Measurements from ENCODE around the gene KCNJ12.

The KCNJ12 gene

DNA sequence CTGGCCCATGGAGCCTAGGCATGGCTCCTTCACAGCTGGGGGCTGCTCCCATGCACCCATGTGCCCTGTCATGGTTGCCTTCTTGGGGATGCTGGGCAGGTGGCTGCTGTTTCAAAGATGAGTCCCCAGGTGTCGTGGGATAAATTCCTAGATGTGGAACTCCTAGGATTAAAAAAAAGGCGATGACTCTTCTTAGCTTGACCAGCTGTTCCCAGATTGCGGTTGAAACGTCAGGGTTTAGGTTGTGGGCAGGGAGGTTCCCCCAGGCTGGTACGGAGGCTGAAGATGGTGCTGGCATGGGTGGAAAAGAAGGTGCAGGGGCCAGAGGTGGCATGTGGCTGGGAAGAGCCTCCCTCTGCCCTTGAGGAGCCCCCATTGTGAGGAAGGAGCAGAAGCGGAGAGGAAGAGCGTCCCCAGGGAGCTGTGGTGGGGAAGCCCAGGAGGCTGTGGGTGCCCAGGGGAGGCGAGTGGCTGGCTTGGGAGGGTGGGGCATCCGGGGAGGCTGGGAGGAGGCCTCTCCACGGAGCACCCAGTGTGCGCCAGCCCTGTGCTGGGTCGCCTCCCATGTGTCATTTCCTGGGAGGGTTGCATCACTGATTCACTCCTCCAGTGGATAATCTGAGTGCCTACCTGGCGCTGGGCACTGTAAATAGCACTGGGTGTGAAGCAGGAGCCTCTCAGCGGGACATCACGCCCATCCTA is 7.5 kb upstream of the KCNJ12 start:
- DNase-seq = no peak

DNA sequence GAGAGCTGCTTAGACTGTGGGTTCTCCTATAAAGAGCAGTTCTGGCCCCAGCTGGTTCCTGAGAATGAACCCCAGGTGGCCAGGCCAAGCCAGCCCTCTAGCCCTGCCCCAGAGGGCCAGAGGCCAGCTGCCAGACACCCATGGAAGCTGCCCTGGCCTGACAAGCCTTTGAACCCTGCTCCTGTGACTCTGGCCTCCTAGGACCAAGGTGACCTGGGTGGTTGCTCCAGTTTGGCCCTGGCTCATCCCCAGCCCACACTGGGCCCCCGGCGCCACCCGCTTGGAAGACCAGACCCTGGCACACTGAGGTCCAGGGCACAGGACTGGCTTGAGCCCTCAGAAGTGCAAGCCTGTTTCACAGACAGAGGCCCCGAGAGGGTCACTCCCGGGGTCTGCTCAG is 6.8 kb upstream of the KCNJ12 start:
- DNase-seq = no peak

DNA sequence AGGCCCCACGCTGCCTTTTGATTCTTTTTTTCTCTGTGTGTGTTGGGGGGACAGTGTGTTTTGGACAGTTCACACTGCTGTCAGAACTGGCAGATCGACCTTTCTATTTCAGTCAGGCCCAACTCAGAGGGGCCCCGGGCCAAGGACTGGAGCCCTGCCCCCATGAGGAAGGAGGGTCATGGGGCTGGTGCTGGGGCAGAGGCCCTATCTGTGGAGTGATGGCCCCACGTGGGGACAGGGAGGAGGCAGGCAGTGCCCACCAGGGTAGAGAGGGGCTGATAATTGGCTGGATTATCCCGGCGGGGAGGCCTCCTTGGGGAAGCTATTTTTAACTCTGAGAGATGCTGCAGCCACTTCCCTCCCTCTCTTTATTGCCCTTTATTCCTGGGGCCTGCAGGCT is 5.7 kb upstream of the KCNJ12 start:
- DNase-seq = no peak

DNA sequence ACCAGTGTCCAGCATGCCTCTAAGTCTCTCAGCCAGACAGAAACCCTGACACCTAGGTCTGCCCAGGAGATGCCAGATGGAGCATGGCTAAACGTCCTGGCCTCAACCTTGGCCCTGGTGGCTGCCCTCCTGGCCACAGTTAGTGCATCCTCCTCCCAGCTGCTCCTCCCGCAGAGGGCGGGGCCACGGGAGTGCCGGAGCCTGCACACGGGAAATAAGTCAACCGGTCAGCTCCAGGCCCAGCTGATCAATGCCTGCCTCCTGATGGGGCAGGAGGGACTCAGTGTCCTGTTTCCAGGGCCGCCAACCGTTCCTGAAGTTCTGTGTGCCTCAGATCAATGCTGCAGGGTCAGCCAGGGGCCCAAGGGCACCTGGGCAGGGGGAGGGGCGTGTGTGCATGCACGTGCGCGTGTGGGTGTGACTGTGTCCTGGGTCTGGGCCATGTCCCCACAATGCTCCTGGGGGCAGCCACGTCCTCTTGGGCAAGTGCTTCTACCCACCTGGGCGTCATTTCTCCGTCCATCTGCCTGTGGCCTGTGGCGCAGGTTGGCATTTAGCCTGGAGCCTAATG is 4.6 kb upstream of the KCNJ12 start:
- no peak for DNase-seq

DNA sequence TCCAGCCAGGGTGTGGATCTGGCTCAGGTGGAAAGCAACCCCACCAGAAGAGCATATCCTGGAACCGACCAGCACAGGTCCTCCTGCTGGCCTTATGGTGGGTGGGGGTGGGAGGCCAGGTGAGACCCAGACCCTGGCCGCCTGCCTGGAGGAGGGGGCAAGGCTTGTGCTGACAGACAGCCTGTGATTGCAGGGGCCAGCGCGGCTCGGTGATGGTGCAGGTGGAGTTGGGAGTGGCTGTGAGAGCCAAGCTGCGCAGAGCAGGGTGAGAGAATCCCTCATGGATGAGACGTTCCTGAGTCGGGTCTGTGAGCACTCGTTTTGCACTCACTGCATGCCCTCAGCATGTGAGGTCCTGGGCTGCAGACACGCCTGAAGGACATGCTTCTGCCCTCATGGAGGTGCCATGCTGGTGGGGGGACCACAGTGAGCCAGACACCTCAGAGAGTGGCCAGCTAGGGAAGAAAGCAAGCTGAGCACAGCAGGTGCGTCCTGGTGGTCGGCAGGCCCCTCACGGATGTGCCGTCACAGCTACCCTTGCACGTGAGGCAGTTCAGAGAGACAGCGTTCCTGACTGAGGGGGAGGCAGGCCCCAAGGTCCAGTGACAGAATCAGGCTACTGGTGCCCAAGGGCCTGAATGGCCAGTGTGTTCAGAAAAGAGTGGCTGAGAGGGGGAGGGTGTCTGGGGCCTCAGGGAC is 3.8 kb upstream of the KCNJ12 start:
- DNase-seq = no peak

DNA sequence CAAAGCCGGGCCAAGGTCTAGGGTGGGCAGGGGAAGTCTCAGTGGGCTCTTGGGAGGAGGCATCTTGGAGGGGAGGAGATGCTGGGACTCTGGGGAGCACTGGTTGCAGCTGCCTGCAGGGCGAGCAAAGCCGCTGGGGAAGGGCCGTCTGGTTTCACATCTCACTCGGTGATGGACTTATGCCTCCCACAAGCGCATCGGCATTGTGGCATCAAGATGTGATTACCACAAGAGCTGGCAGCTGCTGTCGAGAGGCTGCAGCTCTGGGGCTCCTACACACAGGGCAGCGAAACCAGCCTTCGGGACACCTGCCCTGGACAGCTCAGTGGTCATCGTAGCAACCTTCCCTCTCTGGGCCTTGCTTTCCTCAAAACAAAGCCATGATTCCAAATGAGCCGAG is 3.1 kb upstream of the KCNJ12 start:
- DNase-seq = no peak

DNA sequence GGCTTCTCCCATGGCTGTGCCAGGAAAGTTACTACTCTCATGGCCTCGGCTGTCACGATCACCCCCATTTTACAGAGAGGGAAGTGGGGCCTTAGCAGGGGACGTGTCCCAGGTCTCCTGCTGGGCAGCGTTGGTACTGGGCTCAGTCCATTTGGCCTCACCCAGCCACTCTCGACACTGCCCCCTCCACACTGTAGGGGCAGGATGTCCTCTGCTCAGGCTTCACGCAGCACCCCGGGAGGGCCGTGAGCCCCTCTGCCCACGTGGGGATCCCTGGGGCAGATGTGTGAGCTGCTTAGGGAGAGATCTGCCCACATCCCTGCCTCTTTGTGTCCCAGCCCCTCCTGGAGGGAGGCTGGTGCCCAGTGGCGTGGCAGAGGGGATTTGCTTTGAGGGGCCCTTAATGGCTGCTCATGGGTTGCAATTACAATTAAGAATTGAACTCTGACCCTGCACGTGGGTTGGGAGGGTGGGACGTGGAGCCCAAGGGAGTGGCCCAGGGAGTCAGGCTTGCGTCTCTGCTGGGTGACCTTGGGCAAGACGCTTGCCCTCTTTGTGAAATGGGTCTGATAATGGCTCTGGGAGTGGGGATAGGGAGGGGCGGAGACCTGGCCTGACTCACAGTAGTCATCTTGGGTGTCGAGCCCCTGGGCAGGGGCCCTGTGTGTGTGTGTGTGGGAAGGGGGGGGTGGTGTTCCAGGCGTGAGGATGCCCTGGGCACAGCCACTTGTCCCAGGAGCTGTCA is 2.3 kb upstream of the KCNJ12 start:
- DNase-seq = no peak

DNA sequence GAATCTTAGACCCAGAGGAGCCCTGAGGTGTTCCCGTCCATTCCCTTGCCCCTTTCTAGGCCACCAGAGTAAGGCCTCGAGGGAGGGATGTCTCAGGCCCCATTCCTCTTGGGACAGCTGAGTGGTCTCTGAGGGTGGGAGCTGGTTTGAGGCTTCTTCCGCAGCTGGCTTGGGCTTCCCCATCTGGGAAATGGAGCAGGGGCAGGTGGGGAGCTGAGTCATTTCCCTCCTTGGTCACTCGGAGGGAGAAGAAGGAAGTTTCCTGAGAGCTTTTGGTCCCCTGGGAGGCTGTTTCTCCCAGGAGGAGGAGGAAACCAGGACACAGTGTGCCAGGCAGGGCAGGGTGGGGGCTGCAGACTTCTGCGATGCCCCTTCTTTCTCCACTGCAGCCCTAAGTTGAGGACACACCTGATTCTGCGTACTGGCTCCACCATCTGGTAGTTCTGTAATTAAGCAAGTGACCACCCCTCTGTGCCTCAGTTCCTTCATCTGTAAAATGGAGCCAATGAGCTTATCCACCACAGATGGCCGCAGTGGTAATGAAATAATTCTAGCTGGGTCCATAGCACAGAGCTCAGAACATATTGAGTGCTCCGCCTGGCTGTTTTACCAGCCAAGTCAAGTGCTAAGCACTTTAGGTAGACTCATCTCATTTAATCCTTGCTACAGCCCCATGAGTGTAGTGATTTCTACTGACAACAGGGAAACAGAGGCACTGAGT is 1.6 kb upstream of the KCNJ12 start:
- no peak for DNase-seq

DNA sequence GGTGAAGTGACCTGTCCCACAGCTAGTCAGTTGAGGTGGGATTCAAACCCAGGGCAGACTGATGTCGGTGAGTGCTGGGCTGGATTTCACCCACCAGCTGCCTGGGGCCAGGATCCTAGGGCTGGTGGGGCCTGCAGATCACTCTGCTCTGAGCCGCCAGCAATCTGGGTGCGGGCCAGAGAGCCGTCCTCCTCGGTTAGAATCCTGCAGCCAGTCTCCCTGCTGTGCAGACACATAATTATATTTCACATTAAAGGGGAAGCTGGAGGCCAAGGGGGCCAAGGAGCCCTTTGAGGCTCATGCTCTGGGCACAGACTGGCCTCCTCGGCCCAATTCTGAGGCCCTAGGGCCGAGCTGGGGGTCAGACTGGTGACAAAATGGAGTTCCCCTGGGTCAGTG is 996 bp upstream of the KCNJ12 start:
- no peak for DNase-seq

DNA sequence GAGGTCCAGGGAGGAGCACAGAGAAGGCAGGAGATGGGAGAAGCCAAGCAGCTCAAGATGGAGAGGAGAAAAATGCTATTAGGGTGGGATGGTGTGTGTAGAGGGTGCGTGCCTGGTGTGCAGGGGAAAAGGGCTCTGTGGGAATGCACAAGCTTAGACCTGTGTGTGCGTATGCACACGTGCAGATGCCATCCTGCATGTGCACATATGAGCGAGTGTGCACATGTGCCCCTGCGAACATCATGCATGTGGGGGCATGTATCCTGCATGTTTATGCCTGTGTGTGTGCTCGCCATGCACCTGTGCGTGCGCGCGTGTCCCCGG is 438 bp upstream of the KCNJ12 start:
- DNase-seq = no peak

DNA sequence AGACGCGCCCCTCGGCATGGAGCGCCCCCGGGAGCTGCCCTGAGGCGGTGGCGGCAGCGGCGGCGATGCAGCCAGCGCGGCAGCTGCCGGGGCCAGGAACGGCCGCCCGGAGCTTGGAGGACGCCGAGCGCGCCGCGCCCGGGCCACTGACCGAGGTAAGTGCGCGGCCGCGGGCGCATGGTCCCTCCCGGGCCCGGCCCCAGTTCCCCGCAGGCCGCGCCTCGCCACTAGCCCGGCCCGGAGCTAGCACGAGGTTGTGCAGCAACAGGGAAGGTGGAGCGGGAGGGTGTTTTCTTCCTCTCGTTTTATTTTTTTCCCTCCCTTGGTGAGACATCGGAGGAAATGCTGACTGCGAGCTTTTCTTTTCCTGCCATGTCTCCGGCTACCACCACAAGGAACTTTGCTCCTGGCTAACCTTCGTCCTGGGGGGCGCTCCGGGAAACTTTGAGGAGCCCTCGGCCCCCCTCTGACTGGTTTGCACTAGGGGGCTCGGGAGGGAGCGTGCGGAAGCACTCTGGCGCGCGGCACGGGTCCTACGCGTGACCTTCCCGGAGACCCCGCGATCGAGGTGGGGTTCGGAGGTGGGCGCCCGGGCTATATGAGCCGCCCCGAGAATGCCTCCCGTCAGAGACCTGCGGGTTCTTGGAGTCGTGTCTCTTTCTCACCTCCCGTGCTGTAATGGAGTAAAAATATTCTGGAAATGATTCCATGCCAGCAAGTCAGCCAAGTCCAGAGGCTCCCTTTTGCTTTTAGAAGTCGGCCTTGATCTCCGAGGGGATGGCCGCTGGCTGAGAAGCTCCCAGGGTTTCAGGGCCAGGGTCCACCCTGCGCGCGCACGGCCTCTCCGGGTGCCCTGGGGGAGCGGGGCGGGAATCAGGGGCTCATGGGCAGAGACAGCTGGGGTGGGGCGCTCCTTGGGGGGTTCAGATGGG is 868 bp downstream of the KCNJ12 start:
- DNase-seq = no peak

DNA sequence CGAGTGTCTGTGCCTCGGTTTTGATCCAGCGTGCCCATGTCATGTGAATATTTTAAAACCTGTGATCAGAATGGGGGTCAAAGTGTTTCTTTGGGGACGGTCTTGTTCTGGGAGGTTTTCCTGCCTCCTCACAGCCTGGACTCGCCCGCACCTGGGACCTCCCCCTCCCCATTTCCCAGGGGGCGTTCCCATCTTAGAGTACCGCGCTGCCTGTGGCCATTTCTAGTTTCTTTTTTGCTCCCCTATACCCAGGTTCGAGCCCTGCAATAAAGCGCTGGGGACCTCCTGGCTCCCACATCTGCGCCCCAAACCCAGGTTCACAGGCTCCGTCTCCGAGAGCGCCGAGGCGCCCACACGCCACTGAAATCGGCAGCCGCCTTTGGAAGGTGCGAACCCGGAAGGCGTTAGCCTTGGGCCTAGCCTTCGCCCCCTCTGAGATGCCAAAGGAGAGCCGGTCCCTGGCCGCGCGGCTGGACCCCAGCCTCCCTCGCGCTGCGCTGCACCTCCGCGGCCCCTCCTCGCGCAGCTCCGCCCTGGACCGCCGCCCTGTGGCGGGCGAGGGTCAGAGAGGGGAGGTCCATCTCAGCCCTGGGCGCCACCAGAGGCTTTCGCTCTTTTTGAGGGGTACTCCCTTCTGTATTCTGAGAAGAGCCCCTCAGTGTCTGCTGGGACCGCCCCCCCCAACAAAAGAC is 1.7 kb downstream of the KCNJ12 start:
- no peak for DNase-seq

DNA sequence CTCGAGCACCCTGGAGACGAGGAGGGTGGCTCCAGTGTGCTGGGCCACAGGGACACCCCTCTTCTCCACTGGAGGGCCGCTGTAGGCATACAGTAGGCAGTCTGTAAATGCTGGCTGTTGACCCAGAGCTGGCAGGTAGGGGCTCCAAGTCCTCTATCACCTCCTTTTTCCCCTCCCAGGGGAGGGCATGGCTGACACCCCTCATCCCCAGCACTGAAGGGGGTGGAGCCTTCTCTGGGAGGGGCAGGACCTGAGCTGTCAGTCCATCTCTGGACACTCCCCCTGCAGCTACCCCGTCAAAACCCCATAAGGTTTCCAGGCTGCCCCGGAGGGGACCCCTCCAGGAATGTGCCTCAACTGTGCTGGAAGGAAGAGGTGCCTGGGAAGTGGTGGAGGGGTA is 2.4 kb downstream of the KCNJ12 start:
- DNase-seq = no peak

DNA sequence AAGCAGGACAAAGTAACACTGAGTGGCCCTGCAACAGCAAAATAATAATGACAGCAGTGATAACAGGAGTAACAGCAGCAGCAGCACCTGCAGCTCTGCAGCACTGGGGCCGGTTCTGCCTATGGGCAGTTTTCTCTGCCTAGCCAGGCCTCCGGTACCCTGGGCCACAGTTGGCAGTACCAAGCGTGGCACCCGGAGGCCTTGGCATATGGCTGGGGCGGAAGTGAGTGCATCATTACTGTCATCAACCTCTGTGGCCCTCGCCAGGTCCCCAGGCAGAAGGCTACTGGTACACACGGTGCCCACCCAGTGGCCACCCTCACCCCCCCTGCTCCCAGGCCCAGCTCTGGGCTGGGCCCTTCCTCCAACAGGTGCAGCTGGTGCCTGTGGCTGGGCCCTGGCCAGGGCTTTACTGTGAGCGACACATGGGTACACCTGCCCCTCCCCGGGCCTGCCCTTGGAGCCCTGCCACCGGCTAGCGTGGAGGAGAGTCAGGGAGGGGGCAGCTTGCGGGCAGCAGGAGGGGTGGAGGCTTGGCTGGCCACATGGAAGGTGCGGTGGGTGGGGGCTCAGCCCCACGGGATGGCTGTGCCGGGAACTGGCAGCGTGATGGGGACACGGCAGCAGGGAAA is 3.0 kb downstream of the KCNJ12 start:
- no peak for DNase-seq

DNA sequence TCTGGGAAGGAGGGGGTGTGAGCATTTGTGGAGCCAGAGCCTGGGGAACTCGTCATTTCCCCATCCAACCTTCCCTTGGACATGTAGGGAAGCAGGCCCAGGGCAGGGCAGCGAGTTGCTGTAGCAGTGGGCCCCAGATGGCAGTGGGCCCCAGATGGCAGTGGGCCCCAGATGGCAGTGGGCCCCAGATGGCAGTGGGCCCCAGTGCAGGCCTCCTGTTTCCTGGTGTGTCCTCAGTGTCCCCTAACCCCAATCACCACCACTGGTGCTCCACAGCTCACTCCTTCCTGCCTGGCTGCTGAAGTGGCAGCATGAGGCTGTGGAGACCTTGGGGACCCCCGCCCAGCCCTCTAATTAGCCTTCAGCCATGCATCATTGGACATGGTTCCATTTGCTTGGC is 4.5 kb downstream of the KCNJ12 start:
- DNase-seq = no peak

DNA sequence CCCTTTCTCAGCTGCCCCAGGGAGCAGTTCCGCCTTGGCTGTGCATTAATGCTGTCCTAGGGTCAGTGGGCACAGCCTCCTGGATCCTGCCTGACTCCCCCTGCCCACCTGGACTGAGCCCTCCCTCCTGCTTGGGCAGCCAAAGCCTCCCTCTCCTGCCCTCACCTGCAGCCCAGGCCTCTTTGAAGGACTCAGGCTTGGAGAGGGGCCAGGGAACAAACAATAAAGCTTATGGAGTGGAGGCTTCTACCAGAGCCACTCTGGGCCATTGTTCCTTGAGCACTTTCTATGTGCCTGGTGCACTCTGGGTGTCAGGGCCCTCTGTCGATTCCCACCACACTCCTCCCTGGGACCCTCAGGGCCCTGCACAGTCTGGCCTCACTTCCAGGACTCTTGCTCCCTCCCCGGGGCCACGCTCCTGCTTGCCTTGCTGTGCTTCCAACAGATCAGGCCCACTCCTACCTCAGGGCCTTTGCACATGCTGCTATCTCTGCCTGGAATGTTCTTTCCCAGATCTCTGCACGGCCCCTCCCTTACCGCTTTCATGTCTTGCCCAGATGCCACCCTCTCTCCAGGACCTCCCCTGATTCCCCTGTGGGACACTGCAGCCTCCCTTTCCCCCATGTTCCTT is 5.0 kb downstream of the KCNJ12 start:
- DNase-seq = no peak

DNA sequence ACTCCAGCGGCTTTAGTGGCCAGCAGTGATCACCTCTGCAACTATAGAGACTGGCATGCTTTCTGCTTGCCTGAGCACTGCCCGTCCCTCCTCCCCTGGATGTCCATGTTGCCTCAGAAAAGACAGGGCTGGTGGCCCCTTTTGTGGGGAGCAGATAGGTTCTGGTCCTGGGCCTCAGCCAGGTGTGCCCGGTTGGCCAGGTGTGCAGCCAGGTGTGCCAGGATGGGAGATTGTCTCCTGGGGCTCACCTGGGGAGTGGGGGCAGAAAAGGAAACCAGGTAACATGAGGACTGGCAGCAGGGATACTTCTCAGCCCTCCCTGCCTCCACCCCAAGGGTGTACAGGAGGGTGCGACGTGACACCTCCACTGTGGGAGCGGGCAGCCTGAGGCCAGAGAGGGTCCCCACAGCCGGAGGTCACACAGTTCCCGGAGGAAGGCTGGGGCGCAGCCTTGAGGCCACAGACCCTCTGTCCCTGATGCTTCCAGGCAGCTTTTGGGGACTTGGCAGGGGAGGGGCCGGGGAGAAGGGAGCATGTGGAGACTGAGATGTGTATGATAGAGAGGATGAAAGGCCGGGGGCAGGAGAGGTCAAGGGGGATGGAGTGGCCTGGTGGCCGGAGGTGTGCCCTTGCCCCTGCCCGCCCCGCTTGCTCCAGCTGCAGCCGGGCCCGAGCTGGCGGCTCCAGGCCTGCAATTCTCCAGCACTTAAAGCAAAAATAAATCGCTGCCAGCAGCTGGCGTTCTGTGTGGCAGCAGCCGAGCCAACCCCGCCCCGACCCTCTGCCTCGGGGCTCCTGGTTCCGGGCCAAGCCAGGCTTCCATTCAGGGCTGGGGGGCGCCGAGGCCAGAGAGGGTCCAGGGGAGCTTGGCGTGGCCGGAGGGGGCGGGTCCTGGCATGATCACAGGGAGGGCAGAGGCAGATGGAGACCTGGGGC is 6.7 kb downstream of the KCNJ12 start:
- no peak for DNase-seq

DNA sequence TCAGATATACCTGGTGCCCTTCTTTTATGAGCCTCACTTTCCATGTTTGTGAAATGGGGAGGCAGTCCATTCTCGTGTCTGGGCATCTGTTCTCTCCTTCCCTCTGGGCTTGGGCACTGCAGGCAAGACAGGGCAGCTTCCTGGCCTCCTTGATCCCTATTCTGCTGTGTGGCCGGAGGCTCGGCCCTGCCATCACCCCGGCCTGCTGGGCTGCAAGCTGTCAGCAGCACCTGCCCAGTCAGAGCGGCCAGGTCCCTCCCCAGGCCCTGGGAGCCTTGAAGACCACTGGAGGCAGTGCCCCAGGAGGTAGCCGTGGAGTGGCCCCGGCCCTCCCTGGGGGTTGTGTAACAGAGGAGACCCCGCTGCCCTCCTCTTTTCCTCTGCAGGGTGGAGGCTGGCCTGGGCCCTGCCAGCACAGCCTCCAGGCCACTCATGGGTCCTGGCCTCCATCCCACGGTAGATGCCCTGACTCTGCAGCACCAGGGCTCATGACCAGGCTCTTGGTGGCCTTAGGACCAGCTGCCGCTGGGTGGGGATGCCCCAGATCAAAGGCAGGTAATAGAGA is 9.2 kb downstream of the KCNJ12 start:
- no peak for DNase-seq

DNA sequence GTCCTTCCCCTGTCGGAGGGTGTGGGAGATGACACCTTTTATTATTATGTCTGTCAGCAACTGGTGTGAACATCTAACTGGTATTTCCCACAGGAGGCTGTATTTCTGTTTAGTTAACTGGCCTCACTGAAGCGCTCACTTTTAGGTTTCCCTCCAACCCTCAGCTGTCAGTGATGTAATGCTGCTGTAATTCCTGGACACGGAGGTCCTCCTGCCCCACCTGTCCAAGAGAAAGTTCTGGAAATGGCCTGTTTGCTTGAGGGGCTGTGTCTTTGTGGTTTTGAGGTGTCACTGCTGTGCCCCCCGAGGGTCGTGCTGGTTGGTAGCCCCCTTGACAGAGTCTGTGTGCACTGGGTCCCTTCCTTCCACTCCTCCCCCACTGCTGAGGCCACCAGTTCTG is 11.5 kb downstream of the KCNJ12 start:
- DNase-seq = no peak
